Esophagus mucosa (tissue), 1 donor: ENCODE measurements around the gene TUBA8. TPM values are rescaled to one million over a fixed set of nuclear protein-coding genes. Genes with fewer than 3 reads are reported as not detected.

Experiments used
- total RNA-seq: library from RNA; stranded (reverse); gene quantifications from one replicate; pipeline ENCODE4 v1.2.4, GENCODE V29; 2023
- donor health status: DM: yes; HTN: yes; CAD: no.

The TUBA8 gene
- total RNA-seq, 1 donor from 2014 or later = 0.68 TPM

Other genes starting within 250 kb of the TUBA8 start
- 27.3 TPM for gene MICAL3, start 86.2 kb upstream of the TUBA8 start, total RNA-seq
- gene PEX26, start 32.8 kb upstream of the TUBA8 start, total RNA-seq = 28.8 TPM
- gene USP18, start 39.4 kb downstream of the TUBA8 start, total RNA-seq = 3.3 TPM